ENCODE data around the gene AATK.

Gene AATK

GRCh38 chr17:81166033-81166492 lies at the start of gene AATK:
Gene AATK, minus strand, starts transcription at chr17:81166221. Its CDS starts 229 bp downstream, at chr17:81165992.
- no peak for DNase-seq (ENCODE audit: extremely low read depth in 1 of 2, low read depth in 1 of 2)

- no peak for DNase-seq (ENCODE audit: extremely low read depth in 1 of 2, low read depth in 1 of 2)
Observed at GRCh38 chr17:81213978-81214377, 48.0 kb upstream of the AATK start.

GRCh38 chr17:81212365-81212764 lies 46.3 kb upstream of the AATK start:
- no peak for DNase-seq (ENCODE audit: extremely low read depth in 1 of 2, low read depth in 1 of 2)

GRCh38 chr17:81210868-81211267 lies 44.8 kb upstream of the AATK start:
- DNase-seq (ENCODE audit: extremely low read depth in 1 of 2, low read depth in 1 of 2), result no peak

- no peak for DNase-seq (ENCODE audit: extremely low read depth in 1 of 2, low read depth in 1 of 2)
Observed at GRCh38 chr17:81210466-81210865, 44.4 kb upstream of the AATK start.

GRCh38 chr17:81209141-81209540 lies 43.1 kb upstream of the AATK start:
- no peak for DNase-seq (ENCODE audit: extremely low read depth in 1 of 2, low read depth in 1 of 2)

- DNase-seq (ENCODE audit: extremely low read depth in 1 of 2, low read depth in 1 of 2), result no peak
Observed at GRCh38 chr17:81208651-81209050, 42.6 kb upstream of the AATK start.

- no peak for DNase-seq (ENCODE audit: extremely low read depth in 1 of 2, low read depth in 1 of 2)
Observed at GRCh38 chr17:81207610-81208581, 41.9 kb upstream of the AATK start.

- DNase-seq (ENCODE audit: extremely low read depth in 1 of 2, low read depth in 1 of 2), result no peak
Observed at GRCh38 chr17:81206657-81207056, 40.6 kb upstream of the AATK start.

- no peak for DNase-seq (ENCODE audit: extremely low read depth in 1 of 2, low read depth in 1 of 2)
Observed at GRCh38 chr17:81206166-81206565, 40.1 kb upstream of the AATK start.

- no peak for DNase-seq (ENCODE audit: extremely low read depth in 1 of 2, low read depth in 1 of 2)
Observed at GRCh38 chr17:81204578-81204977, 38.6 kb upstream of the AATK start.

- DNase-seq (ENCODE audit: extremely low read depth in 1 of 2, low read depth in 1 of 2), result no peak
Observed at GRCh38 chr17:81203136-81203535, 37.1 kb upstream of the AATK start.

GRCh38 chr17:81202318-81202717 lies 36.3 kb upstream of the AATK start:
- DNase-seq (ENCODE audit: extremely low read depth in 1 of 2, low read depth in 1 of 2), result no peak

- no peak for DNase-seq (ENCODE audit: extremely low read depth in 1 of 2, low read depth in 1 of 2)
Observed at GRCh38 chr17:81200695-81201580, 34.9 kb upstream of the AATK start.

- no peak for DNase-seq (ENCODE audit: extremely low read depth in 1 of 2, low read depth in 1 of 2)
Observed at GRCh38 chr17:81200201-81200600, 34.2 kb upstream of the AATK start.

- no peak for DNase-seq (ENCODE audit: extremely low read depth in 1 of 2, low read depth in 1 of 2)
Observed at GRCh38 chr17:81199482-81199830, 33.4 kb upstream of the AATK start.

GRCh38 chr17:81198826-81199481 lies 32.9 kb upstream of the AATK start:
- no peak for DNase-seq (ENCODE audit: extremely low read depth in 1 of 2, low read depth in 1 of 2)

- no peak for DNase-seq (ENCODE audit: extremely low read depth in 1 of 2, low read depth in 1 of 2)
Observed at GRCh38 chr17:81197831-81198490, 31.9 kb upstream of the AATK start.

GRCh38 chr17:81197409-81197795 lies 31.4 kb upstream of the AATK start:
- no peak for DNase-seq (ENCODE audit: extremely low read depth in 1 of 2, low read depth in 1 of 2)
